Measurements from ENCODE around the gene PCSK5.

PCSK5 gene

DNA sequence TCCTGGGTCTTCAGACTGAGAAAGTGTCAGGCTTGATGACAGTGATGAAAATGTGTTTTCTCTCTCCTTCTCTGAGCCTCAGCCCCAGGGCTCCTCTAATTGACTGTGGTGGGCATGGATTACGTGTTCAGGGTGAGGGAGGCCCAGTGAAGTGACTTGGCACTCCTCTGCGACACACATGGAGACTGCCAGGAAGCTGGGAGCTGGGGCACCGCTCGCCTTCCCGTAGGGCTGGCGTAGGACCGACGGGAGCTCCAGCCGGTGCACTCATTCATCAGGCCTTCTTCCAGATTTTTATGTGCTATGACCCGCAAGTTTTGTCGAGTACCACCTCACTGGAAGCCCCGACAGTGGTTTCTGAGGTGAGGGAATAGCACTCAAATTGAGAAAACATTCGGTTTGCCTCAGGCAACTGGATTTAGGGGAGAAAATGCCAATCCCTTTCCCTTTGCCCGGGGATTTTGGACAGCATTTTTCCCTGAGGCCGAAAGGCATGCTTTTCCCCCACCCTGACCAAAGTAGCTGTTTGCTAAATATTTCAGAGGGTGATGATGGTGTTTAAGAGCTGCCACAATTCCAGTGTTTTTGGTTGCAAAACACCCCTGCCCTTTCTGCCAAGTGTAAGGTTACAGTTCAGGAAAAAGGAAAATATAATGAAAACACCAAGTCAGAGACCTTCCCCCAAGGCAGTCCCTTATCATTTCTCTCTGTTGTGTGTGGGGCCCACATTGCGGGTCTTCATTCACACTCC, 83.7 kb downstream of the PCSK5 start:
- DNase-seq: no peak

DNA sequence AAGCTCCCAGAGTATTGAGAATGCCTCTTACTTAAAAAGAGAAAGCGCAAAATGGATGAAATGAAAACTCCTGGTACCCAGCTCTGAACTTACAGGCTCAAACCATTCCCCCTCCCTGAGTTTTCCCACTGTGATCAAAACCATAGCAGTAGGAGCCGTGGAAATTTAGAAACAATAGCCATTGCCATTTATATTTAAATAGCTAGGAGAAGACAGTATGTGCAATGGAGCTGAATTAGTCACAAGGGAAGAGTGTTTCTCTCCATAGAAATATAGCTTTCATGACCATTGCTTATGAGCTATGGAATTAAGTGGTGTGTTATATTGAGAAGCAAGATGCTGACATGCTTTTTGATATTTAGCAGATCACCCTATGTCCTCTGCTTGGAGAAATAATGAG, 84.6 kb downstream of the PCSK5 start:
- DNase-seq: no peak

DNA sequence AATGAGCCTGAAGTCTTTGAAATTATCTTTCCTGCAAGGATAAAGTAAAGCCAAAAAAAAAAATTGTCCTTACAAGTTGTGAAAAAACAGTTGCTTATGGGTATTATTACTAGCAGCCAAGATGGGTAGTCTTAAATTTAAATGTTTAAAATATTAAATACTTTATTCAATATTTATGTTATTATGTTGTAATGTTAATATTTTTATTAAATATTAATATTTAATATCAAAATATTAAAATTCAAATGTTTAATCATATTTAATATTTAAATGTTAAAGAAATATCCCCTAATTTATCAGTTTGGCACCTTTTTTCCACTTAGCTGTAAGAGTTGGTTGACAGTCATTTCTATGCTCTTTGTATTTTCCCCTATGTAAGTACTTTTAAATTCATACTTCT, 86.1 kb downstream of the PCSK5 start:
- DNase-seq: no peak

DNA sequence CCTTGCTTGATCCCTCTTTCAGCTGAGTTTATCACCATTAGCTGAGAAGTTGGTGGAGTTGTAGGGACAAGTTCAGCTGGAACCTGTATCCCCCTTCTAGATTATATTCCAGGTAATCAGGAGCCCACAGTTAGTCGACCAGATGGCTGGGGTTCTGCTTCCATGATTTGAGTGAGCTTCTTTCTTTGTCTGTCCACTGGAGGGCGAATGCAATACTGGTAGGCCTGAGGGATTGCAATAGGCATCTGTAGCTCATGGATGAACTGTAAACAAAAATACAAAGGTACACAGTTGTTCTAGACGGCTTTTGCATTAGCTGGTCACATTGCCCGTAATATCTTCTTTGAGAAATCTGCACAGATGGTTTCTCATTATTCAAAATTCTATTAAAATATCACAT, 88.9 kb downstream of the PCSK5 start:
- peak; percentile 63 for DNase-seq

DNA sequence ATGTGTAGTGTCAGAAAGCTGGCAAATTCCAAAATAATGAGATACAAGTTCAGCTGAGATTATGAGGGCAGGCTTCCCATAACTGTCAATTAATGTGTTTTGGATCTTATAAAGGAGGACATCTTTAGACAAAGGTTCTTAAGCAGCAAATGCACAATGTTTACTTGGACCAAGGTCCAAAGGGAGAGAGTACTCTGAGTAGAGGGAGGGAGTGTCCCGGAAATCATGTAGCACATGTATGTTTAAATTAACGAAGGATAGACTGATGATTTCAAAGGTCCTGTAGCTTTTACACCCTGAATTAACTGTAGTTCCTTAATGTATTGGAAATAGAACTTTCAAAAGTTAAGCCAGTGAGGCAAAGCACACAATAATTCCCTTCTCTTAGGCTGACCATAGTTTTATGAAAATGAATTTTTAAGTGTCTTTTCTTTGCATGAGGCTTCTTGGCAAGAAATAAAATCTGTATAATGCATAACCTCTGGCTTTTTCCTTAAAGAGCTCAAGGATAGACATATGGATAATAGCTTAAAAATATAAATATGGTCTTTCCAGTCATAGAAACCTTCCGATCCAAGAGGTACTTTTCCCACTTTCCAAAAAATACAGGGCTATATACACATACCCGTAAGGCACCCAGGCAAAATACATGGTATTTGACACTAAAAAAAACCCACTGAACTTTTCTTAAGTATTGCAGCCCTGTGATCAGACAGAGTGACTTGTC, 93.0 kb downstream of the PCSK5 start:
- DNase-seq: no peak

GRCh38 chr9:75985515-75985914, 95.0 kb downstream of the PCSK5 start:
- DNase-seq: no peak

- peak; percentile 17 for DNase-seq
Observed at GRCh38 chr9:75988663-75989062, 98.2 kb downstream of the PCSK5 start.

GRCh38 chr9:75990156-75990555, 99.7 kb downstream of the PCSK5 start:
- no peak for DNase-seq

DNA sequence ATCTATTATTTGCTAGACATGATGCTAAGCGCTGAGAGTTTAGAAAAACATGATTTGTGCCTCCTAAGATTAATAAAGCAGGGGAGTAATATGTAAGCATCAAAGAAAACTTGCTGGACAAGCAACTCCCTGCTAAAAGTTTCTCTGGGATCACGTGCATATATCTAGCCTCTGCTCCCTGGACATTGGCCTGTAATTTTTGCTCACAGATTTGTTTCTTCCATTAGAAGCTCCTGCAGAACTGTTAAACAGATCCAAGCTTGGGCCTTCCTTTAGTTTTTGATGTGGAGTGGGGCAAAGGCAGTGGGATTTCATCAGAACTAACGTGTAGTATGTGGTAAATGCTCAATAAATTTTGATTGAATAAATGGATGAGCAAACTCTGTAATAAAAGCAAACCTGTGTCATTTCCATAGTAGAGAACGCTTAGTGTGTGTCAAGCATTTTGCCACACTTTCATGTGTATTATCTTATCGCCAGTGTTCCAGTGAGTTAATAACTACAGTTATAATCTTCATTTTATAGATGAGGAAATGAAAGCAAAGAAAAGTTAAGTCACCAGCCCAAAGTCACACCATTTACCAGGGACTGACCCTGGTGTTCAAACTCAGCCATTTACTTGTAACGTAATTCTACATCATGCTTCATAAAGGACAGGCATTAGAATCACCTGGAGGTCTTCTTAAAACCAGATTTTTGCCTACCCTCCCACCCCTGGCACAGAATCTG, 100.3 kb downstream of the PCSK5 start:
- no peak for DNase-seq

DNA sequence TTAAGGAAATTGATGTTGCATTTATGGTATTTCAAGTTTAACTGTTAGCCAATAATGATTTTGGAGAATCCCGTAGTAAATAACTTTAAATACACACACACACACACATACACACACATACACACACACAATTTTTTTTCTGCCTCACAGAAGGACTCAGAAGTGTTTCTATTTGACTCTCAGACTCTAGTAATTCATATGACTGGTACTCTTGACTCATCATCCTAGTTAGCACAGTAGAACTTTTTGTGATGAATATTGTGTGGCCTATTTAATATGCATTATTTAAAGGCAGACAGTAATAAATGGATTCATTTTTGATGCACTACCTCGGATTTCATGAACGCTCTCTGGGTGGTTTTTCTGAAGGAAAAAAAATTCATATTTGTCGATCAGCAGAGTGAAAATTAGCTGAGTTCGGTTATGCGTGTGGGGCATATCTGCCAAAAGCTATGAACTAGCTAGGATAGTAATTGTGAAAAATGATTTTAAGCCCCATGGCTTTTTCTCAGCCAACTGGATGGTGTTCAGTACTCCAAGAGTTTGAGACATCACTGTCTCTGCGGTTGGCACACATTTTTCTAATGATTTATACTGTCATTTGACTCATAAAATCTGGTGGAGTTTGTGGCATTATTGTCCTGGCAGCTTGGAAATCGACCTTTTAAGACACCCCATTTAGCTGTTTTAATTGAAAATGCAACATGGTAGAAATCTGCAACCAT, 102.2 kb downstream of the PCSK5 start:
- DNase-seq: no peak

DNA sequence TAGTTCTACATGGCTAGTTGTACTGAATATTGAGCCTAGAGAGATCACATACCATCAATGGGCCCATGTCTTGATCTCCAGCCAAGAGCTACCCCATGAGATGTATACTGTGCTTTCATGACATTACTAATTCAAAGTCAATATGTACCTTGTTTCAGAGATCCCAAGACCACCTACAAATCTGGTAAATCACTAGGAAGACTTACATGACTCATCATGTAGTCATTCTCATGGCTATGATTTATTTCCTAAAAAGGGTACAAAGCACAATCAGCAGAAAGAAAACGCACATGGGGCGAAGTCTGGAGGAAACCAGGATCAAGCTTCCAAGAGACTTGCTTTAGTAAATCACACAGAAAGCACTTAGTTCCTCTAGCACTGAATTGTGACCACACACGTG, 103.0 kb downstream of the PCSK5 start:
- DNase-seq: no peak

GRCh38 chr9:75995066-75995465, 104.6 kb downstream of the PCSK5 start:
- no peak for DNase-seq

DNA sequence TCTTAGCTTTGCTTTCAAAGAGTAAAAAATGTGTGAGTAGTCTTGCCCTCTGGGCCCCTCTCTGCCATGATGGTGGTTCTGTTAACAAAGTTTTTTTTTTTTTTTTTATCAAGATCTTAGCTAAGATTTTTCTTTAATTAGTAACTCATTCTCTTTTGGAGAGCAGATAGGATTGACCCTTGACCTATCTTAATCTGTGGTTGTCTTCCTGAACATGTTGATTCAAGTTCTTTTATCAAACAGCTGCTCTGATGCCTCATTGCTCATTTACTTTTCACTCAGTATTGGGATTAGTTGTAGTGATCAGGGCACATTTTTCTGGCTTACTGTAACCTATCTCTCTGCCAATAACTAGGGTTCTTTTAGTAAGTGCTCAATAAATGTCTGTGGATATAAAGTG, 106.3 kb downstream of the PCSK5 start:
- DNase-seq: peak; percentile 8

- no peak for DNase-seq
Observed at GRCh38 chr9:75997206-75997605, 106.7 kb downstream of the PCSK5 start.

DNA sequence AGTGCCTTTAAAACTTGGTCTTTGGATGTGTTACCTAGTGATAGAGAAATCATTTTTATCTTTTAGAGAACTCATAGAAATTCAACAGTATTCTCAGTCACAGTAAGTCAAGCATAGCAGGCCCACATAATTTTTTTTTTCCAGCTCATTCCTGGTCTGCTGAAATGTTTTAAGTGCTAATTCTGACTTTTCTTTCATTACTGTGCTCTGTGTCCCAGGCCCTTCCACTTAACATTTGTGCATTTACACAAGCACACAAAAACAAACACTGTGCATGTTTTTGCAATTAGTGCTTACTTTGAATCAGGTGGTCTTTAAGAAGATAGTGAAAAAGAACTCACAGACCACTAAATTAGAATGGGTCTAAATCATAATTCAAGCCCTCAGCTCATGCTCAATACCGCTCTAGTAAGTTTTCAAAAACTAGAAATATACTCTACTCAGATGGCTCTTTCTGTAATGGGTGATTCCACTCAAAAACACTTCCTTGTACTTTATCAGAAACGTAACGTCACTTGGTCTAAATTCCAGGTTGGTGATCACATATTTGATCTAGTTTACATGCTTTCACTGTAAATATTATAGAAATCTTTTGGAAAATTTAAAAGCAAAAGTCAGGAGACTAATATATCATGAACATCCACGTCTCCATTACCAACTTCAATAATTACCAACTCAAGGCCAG, 107.8 kb downstream of the PCSK5 start:
- DNase-seq: no peak

DNA sequence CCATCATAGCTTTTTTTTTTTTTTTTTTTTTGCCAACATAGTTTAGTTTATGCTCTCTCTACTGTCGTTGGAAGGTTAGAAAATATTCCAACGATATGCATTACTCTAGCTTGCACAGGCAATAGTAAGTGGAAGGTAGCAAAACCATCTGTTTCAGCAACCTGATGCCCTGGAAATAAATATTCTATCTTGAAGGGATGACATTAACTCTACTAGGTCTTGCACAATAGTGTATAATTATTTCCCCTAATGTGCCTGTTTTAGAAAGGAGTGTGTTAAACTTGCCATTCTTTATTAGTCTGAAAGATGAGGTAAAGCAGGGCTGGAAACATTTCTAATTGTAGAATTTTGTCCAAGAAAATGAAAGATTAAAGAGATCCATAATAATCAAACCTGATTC, 111.0 kb downstream of the PCSK5 start:
- DNase-seq: no peak

DNA sequence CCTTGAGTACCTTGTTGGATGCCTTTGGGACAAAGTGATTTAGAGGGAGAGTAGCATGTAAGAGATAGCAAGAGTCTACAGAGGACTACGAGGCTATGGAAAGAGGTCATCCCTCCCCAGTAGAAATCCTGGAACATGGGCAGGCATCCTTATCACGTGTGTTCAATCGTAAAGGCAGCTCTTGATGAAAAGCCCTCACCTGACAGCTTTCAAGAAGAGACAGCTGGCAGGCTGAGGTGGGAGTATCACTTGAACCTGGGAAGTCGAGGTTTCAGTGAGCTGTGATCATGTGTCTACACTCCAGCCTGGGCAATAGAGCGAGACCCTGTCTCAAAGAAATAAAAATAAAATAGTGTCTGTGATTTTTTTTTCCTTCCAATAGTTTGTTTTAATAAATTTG, 112.6 kb downstream of the PCSK5 start:
- DNase-seq: no peak

DNA sequence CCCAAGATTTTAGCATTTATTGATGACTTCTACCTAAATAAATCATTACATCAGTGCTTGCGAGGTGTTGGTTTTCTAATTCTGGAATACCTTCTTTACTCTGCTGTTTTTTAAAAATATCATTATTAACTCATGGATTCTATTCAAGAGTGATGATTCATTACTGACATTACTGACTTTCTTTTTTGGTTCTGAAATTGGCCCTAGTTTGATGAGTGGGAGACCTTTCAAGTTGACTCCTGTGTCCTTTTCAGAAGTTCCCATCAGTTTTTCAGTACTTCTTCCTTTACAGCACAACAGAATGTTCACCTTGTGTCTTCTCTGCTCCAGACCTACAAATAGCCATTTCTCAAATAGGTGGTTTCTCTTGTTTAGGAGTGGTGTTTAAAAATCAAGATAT, 114.1 kb downstream of the PCSK5 start:
- no peak for DNase-seq

DNA sequence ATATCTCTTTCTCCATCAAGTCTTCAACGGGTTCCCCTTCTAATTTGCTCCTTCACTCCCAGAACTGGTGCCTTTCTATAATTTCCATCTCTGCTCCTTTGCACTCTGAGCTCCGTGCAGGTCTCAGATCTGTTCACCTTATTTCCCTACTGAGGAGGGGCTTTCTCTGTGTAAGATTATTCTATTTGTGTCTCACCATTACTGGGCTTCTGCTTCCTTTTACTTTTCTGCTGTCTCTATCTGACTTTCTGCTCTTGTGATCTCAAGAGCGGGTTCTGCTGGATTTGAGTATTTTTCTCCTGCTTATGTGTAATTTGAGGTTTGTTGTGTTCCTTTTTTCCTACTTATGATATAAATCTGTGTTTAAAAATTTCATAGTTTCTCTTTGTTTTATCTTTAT, 117.5 kb downstream of the PCSK5 start:
- DNase-seq: no peak

GRCh38 chr9:76013809-76014208, 123.3 kb downstream of the PCSK5 start:
- no peak for DNase-seq

- no peak for DNase-seq
Observed at GRCh38 chr9:76018235-76018634, 127.8 kb downstream of the PCSK5 start.

DNA sequence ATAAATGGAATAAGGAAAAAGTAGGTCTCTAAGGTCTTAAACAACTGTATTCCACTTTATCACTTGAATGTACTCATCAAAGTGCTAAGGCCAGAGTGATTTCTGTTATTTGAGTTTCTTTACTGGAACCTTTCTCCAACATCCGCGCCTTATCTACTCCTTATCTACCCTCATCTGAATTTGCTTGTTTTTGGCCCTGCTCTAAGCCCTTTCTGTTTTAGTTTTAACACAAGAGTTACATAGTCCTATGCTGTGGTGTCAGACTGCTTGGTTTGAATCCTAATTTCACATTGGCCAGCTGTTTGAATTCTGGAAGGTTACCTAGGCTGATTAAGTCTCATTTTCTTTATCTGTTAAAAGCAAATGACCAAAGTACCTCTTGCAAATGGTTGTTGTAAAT, 128.3 kb downstream of the PCSK5 start:
- DNase-seq: peak; percentile 65

- no peak for DNase-seq
Observed at GRCh38 chr9:76020652-76021051, 130.2 kb downstream of the PCSK5 start.

Measured in NCI-H82 (cell line).